HG02798 (cell line): Measurements from ENCODE around the gene RFTN1.

Source experiments
- ATAC-seq: cut with Tn5 transposase; IDR thresholded peaks from one replicate; pipeline ENCODE4 v1.9.1; 2021; ENCODE audit warnings: mild to moderate bottlenecking; ENCODE audit not compliant: unreplicated experiment, poor library complexity

RFTN1 gene

DNA sequence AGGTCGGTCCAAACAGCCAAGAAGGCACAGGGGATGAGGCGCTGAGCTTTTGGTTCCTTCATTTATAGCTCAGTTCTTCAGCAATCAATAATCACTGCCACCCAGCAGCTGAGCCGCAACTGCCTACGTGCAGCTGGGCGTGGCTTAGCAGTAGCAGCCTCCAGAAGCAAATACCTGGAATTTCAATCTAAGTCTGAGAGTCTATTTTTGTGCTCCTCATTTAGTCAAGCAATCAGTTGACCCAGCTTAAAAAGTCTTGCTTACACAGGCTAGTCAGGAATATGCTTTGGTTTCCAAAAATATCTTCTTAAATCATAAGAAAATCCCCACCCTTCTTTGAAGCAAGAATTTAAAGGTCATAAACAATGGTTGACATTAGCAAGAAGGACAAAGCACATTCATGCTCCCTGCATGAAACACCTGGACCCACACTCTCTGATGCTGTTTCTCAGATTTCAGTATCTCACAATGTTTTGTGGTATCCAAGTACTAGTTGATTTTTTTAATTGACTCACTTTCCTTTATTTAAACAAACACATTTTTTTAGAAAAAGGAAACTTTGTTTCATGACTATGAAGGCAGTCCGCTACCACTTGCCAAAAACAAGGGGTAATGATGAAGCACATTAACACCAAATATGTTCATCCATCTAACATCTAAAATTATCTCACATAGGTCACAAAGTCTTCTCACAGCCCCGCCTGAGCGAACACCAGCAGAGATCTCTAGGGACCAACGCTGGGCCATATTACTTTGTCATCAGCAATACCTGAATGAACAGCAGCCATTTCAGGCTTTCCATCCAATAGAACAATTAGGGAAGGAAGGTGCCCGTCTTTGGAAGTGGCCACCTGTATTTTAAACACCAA is 142.4 kb downstream of the RFTN1 start:
- peak; percentile 36 for ATAC-seq

DNA sequence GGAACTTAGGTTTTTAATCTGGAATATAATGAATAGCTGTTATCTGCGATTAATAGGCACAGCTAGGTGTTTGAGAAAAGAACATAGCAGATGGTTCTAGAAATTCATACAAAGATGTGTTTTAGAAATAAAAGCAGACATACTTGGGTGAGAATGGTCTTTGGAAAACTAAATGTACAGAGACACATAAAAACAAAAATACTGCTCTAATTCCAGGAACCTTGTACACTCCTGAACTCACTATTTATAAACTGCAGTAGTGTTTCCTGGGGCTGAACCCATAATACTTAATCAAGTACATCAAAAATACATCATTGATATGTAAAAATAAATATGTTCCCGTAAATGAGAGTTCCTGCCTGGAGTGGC is 143.0 kb downstream of the RFTN1 start:
- ATAC-seq, result no peak

DNA sequence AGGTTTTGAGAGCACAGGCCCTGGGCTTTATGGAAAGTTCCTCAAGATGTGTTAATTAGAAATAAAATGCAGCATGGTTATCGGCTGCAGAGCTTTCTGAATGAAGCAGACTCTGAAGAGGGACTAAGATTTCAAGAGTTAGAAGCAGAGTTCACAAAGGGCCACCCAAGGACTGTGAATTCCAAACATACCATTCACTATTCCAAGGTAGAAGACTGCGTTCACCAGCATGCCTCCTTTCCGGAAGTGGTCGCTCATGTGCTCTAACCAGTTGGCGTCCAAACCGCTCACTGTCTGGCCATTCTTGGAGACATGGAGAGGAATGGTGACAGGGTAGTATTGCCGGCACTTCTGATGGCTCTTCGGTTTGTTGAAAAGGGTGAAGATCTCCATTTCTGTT is 143.6 kb downstream of the RFTN1 start:
- no peak for ATAC-seq

DNA sequence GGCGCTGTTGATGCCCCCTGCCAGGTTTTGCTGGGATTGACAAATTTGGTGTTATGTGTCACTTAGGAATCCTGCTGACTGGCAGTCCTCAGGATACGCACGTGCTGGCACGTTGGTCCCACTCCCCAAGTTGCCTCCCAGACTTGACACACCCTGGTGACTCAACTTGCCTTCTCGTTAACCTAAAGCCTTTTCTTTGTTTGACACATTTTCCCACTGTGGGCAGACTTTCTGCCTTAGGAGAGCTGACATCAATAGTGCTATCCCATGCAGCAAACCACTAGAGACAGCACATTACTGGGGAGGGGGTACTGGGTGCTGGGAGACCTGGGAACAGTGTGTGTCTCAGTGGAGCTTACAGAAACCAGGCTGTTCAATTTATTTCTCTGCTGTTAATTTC is 144.2 kb downstream of the RFTN1 start:
- ATAC-seq, result no peak

DNA sequence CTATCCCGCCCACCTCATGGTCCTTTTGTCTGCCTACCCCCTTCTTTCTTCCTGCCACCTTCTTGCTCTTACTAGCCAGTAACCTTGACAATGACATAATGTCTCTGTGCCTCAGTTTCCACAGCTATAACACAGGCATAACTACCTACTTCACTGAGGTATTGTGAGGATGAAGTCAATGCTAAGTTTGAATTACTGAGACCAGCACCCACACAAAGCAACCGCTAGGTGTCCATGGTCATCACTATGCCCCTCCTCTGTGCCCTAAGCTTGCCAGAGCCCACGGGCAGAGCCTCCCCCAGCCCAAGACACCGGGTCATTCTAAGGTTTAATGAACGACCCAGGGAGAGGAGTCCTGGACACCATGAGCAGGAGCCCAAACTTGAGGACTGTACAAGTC is 146.9 kb downstream of the RFTN1 start:
- no peak for ATAC-seq

DNA sequence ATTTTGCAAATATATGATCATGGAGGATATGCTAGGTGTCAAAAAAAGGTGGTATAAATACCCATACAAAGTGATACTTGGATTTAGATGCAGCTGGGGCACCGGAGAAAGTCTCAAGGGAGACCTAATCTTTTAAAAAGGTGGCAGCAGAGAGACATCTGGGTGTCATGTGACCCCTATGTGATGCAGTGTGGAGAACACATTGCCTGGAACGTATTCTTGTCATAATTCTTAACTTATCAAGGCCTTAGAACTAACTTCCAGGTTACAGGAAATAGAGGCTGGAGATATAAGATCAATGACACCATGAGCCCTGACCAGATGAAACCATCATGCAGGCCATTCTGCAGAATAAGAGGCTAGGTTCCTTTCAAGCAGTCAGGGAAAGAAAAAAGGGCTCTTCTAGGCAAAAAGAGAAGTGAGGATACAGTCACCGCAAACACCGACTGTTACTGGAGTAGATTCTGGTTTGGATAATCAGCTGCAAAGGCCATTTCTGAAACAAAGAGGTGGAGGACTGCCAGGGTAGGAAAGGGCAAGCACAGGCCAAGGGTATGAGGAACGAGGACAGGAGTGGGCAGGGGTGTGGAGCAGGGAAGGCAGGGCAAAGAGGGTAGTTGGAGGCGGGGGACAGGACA is 147.9 kb downstream of the RFTN1 start:
- peak; percentile 42 for ATAC-seq

DNA sequence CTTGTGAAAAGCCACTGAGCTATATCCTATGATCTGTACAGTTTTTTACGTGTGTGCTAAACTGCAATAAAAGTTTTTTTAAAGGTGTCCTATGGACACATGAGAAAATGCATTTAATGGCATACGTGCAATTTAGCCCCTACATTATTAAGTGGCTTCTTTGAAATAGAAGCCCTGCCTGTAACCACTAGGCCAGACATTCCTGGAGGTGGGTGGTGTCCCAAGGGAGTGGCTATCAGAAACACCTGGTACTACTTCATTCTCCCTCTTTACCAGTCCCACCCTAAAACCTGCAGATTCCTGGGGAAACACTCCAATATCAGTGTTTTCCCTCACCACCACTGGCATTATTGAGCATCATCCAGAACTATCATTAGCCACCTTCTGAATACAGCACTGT is 148.5 kb downstream of the RFTN1 start:
- no peak for ATAC-seq

DNA sequence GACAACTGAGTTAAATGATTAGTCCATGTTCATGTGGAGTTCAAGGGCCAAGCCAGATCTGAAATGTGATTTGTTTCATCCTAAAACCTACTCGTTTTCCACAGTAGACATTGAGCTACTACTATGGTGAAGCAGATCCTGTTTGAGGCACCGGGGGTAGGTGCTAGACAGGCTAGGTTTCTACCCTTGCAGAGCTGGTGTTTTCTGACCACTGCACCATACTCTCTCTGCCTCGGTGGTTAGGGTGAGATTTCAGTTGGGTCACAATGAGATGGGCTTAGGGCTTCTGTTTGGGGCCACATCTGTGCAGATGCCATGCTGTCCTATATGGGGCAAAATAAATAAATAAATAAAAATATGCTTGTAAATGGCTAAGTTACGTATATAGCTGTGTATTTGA is 149.2 kb downstream of the RFTN1 start:
- peak; percentile 65 for ATAC-seq

DNA sequence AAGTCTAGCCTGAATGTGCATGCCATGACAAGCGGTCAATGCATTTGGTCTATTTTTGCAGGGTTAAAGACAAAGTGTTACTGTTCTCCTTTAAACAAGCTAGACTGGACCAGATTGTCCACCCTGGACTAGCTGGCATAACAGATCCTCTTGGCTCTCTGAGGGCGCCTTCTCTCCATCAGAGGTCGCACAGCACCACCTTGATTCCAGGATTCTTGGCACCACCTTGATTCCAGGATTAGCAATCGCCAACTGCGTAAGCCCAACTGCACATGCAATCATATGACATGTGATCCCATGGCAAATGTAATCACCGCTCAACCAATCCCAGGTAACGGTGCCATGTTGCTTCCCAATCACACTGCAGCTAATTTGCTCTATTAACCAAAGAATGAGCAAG is 149.9 kb downstream of the RFTN1 start:
- no peak for ATAC-seq

DNA sequence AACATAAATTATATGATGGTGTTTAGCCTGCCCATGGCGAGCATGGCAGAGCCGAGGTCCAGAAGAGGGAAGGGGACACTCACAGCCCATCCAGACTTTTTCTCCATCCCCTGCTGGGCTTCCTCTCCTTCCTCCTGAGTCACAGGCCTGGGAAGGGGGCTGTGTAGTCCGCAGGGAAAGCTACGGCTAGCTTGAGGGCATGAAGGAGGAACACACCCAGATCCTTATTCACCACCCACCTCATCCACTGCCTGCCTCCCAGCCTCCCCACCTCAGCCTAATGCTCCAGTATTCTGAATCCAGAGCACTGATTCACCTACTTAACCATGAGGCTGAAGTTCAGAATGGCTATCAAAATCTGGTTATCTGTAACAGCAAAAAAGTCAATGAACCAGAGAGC is 150.7 kb downstream of the RFTN1 start:
- no peak for ATAC-seq

DNA sequence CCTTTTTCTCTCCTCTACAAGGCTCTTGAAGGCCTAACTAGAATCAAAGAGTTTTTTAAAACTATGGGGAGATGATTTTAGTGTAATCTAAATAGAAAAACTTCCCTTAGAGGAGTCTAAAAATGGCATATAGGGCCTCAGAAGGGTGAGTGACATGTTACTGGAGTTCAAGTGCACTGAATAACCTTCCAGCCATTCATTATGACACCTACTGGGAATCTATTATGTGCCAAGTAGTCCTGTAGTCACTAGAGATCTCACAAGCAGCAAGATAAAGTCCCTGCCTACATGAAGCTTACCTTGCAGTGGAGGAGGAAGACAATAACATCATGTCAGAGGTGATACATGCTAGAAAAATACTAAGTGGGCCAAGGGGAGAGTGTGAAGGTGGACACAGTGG is 152.4 kb downstream of the RFTN1 start:
- no peak for ATAC-seq

DNA sequence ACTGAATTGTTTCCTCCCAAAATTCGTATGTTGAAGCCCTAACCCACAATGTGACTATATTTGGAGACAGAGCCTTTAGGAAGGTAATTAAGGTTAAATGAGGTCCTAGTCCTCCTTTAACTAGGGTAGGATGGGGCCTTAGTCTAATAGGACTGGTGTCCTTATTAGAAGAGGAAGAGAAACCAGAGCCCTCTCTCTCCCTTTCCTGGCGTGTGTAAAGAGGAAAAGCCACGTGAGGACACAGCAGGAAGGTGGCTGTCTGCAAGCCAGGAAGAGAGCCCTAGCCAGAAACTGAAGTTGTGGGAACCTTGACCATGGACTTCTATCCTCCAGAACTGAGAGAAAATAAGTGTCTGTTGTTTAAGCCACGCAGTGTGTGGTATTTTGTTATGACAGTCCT is 154.2 kb downstream of the RFTN1 start:
- no peak for ATAC-seq

DNA sequence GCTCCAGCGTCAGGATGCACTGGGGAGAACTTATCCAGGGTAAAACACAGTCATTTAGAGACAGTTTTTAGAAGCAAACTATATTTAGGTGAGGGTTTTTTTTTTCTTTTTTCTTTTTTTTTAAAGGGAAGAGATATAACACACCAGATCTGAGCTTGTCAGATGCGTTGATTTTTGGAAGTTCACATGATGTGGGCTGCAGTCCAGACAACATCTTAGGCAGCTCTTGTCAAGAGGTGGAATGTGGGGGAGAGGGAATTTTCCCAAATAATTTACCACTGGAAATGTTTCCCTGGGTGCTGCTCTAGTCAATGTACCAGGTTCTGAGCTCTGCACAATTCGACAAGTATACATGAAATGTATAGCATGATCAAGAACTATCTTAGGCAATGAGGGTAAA is 155.2 kb downstream of the RFTN1 start:
- no peak for ATAC-seq

DNA sequence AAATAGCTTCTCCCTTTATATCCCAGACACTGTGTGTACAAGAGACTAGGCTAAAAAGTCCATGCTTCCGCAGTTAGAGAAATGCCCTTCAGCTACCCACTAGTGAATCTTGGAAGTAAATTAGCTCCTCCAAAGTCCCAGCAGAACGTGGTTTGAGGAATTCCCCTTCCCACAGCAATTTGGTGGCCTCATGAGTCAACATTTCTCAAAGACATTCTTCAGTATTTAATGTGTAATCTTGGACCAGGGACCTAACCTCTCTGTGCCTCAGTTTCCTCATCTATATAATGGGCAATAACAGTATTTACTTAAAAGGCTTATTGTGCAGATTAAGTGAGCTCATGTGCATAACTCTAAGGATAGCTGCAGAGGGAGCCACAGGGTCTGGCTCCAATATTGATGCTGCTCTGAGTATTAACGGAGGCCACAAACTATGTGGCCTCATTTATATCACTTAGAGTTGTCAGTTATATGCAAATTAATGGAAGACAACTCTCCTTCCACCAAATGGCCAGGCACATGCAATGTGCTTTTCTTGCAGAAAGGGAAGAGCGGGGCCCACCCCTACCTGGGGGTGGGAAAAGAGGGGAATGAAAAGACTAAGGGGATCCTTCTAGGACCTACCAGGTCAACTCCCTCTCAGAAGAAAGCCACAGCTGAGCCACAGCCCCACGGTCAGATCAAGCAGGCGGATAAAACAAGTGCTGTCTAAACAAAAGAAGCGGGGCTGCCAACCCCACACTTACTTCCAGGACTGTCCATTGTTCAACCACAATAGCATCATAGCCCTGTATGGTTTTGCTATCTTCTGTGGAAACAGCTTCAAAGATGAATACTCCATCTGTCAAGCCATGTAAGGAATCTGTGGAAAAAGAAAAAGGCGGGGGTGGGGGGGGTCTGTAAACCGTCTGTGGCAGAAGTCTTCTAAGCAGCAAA is 156.0 kb downstream of the RFTN1 start:
- no peak for ATAC-seq

DNA sequence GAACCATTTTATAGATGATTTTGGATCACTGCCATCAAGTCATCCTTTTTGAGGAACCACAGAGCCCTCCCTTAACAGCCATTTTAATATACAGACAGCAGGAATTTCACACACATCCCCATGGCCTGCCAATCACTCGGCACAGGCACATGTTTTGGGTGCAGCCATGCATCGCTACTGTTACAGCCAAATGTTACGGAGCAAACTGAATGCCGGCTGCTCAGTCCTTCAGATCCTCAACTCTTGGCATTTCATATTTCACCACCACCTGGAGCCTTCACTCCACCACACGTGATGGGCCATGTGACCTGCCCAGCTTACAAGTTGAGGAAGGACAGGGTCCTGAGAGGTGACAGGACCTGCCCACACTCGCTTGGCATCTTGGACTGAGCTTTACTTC is 157.7 kb downstream of the RFTN1 start:
- ATAC-seq, result no peak

DNA sequence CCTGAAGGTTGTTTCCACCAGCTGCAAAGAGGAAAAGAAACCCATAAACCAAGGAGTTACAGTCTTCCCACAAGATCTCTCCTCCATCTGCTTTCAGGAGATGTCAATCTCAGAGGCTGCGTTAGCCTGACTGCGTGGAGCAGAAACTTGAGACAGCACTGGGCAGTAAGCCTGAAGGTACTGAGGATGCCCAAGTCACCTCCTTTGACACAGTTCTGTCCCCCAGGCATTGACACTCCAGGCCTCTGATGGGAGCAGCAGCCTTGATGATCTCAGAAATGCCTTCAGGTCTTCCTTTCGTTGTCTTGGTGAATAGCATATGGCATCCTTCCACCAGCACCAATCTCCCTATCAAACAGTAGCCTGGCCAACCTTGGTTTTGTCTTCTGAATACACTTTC is 159.2 kb downstream of the RFTN1 start:
- no peak for ATAC-seq

DNA sequence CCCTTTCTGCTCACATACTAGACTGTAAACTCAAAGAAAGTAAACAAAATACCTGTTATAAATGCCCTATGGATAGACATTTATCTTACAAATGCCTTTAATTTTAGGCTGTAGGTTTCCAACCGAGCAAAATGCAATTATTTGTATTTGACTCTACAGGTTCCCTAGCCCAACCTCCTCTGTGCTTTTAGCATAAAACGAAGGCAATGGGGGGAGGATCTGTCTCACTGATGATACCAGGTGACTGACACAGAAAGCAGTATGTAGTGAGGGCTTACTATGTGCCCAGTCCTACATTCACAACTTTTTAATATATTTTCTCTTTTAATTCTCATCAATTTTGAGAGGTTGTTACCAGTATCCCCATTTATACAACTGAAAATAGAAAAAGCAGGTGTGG is 161.1 kb downstream of the RFTN1 start:
- ATAC-seq, result no peak

DNA sequence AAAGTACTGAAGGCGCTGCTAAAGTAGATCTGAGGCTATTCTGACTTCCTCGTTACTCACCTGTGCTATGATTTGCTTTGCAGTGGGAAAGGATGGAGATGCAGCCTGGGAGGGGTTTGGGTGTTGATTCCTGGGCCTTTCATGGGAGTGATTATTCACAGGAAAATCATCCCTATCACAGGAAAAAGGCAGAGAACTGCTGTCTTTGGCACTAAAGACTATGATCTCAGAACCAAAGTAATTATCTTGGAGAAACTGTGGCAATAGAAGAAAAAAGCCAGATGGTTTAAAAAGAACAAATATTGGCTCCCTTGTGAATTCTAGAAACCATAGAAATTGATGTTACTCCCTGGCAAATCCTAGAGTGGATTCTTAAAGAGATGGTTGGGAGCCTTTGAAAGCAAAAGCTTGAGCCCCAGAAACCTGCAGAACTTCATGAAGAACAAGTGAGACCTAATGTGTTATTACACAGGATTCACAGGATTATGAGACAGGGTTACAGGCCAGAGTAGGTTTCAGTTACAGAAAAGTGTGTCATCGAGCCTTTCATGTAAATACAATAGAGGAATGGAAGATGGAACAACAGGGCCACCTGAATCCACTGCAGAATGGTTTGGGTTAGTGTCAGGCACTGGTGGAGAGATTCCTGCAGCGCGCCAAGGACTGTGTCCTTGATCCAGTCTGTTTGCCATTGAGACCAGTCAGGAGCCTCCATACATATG is 162.7 kb downstream of the RFTN1 start:
- ATAC-seq, result no peak

DNA sequence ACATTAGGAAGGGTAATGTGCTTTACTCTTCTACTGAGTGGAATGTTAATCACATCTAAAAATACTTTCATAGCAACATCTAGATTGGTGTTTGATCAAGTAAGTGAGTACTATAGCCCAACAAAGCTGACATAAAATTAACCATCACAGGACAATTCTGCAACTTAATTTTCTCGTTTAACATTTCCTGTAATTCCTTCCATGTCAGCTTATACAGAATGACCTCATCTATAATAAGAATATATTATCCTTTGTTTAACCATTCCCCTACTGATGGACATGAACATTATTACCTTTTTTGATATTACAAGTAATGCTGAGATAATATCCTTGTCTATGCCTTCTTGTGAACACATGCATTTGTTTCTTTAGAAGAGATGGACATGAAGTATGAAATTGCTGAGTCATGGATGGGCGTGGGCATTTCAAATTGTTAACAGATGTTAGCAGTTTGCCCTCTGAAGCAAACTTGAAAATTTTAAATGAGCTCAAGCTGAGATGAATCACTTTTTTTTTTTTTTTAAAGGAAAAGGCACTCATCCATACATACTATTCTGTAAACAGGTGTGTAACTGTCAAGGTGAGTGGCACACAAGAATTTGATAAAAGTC is 163.4 kb downstream of the RFTN1 start:
- ATAC-seq, result no peak

DNA sequence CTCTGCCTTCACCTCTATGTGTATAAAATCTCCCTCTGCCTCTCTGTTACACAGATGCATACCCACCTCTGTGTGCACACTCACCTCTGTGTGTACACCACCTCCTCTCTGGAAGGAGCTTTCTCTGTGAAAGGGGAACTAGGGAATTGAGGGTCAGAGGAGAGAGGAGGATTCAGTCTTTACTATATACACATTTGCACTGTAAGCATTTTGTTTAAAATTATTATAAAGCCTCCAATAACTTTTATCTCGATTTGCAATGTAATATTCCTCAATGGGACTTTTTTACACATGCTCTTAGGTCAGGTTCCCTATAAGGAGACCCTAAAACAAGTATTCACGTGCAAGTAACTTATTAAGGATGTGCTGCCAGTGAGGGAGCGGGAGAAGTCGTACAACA is 166.0 kb downstream of the RFTN1 start:
- ATAC-seq, result no peak
